Activated naive CD4-positive, alpha-beta T cell treated with anti-CD3 and anti-CD28 coated beads, Interleukin-2, amount 10 ng/mL, durations not matched to agents 7 days and 5 days (primary cell): ENCODE results near the gene TRIO.
A peak's percentile ranks its signal among the peaks of the same experiment; 100 is the strongest.
"Not testable (repeated sequence)": the region's sequence is repeated elsewhere in the genome, so short reads cannot be mapped to it uniquely, and the experiment has no call there.

ENCODE experiments used
- CTCF ChIA-PET: fragments of 350-600 bp; sonication (Branson Sonifier 250); formaldehyde crosslinking; loops from one replicate; lab custom pipeline; 2021; ENCODE audit warnings: antibody characterized with exemption; lab: Charles Lee
- DNase-seq: peaks from one replicate; pipeline ENCODE4 v3.0.0-alpha.2; 2020
- H3K27ac Mint-ChIP-seq: one replicate; pipeline ENCODE4 v1.8.0; 2021; ENCODE audit warnings: mild to moderate bottlenecking, moderate library complexity, mixed read lengths
- H3K27me3 Mint-ChIP-seq: one replicate; pipeline ENCODE4 v1.8.0; 2021; ENCODE audit warnings: mild to moderate bottlenecking, mixed read lengths
- H3K36me3 Mint-ChIP-seq: one replicate; pipeline ENCODE4 v1.8.0; 2021; ENCODE audit warnings: mixed read lengths
- H3K4me1 Mint-ChIP-seq: one replicate; pipeline ENCODE4 v1.8.0; 2021; ENCODE audit warnings: mixed read lengths
- H3K4me3 Mint-ChIP-seq: one replicate; pipeline ENCODE4 v1.8.0; 2021; ENCODE audit warnings: mild to moderate bottlenecking, moderate library complexity, mixed read lengths
- H3K9me3 Mint-ChIP-seq: one replicate; pipeline ENCODE4 v1.8.0; 2021; ENCODE audit warnings: mixed read lengths

TRIO gene

GRCh38 chr5:14142827-14143545, at the start of gene TRIO:
Gene TRIO (plus strand): TSS chr5:14143342. CDS start chr5:14143726, 384 bp downstream.
- Mint-ChIP-seq H3K9me3 (no peaks in the 10 kb centered on the region), H3K27me3 (peaks cover 79% of the 10 kb centered on the region), H3K36me3 (no peaks in the 10 kb centered on the region), H3K4me3 (peak within 1 kb of the TSS; percentile 80), H3K4me1 (peaks cover 13% of the 10 kb centered on the region), H3K27ac (no peak within 1 kb of the TSS)
- CTCF ChIA-PET = interaction anchor here (1.0 kb wide), 1 partner anchor 16 kb away, joined by 7 read pairs; no protein-coding TSS in a partner anchor
- peak; percentile 85 for DNase-seq

GRCh38 chr5:14097380-14097779, 45.8 kb upstream of the TRIO start:
- H3K4me1 Mint-ChIP-seq, CTCF ChIA-PET, H3K27me3 Mint-ChIP-seq, H3K9me3 Mint-ChIP-seq, H3K36me3 Mint-ChIP-seq, H3K27ac Mint-ChIP-seq, H3K4me3 Mint-ChIP-seq, DNase-seq: not testable (repeated sequence)

GRCh38 chr5:14097998-14098471, 45.1 kb upstream of the TRIO start:
- Mint-ChIP-seq H3K9me3 (peaks cover 2% of the 10 kb centered on the region), H3K27ac (no peak overlapping the region), H3K36me3 (no peaks in the 10 kb centered on the region), H3K27me3 (no peaks in the 10 kb centered on the region), H3K4me1 (no peaks in the 10 kb centered on the region), H3K4me3 (no peak overlapping the region)
- CTCF ChIA-PET = no interaction called here
- DNase-seq = no peak

- Mint-ChIP-seq H3K27ac (no peak overlapping the region), H3K27me3 (no peaks in the 10 kb centered on the region)
These were observed 42.9 kb upstream of the TRIO start for GRCh38 chr5:14100281-14100680.

GRCh38 chr5:14101922-14102321, 41.2 kb upstream of the TRIO start:
- H3K27me3 Mint-ChIP-seq = no peaks in the 10 kb centered on the region
- no peak overlapping the region for H3K4me3 Mint-ChIP-seq
- CTCF ChIA-PET = no interaction called here
- H3K4me1 Mint-ChIP-seq = no peaks in the 10 kb centered on the region
- H3K36me3 Mint-ChIP-seq = no peaks in the 10 kb centered on the region
- H3K27ac Mint-ChIP-seq = no peak overlapping the region
- peaks cover 2% of the 10 kb centered on the region for H3K9me3 Mint-ChIP-seq
- DNase-seq = no peak

More at GRCh38 chr5:14100281-14100680, 42.9 kb upstream of the TRIO start:
- CTCF ChIA-PET = no interaction called here
- DNase-seq = no peak
- Mint-ChIP-seq H3K4me3 (no peak overlapping the region), H3K4me1 (no peaks in the 10 kb centered on the region), H3K9me3 (peaks cover 2% of the 10 kb centered on the region), H3K36me3 (no peaks in the 10 kb centered on the region)

- H3K36me3 Mint-ChIP-seq = no peaks in the 10 kb centered on the region
- CTCF ChIA-PET = no interaction called here
- peaks cover 3% of the 10 kb centered on the region for H3K4me1 Mint-ChIP-seq
- no peak overlapping the region for H3K4me3 Mint-ChIP-seq
- peaks cover 2% of the 10 kb centered on the region for H3K9me3 Mint-ChIP-seq
- no peak overlapping the region for H3K27ac Mint-ChIP-seq
- H3K27me3 Mint-ChIP-seq = no peaks in the 10 kb centered on the region
- no peak for DNase-seq
These were observed 40.5 kb upstream of the TRIO start for GRCh38 chr5:14102666-14103065.

- Mint-ChIP-seq H3K27me3 (peaks cover 4% of the 10 kb centered on the region), H3K27ac (no peak overlapping the region), H3K4me1 (peaks cover 17% of the 10 kb centered on the region), H3K9me3 (peaks cover 2% of the 10 kb centered on the region), H3K4me3 (no peak overlapping the region), H3K36me3 (no peaks in the 10 kb centered on the region)
- no peak for DNase-seq
- CTCF ChIA-PET = no interaction called here
These were observed 37.3 kb upstream of the TRIO start for GRCh38 chr5:14105718-14106410.

GRCh38 chr5:14107536-14107935, 35.6 kb upstream of the TRIO start:
- CTCF ChIA-PET = interaction anchor here (2.1 to 2.4 kb wide), 2 partner anchors 12 to 163 kb away, joined by 4 to 16 read pairs; no protein-coding TSS in a partner anchor
- peaks cover 17% of the 10 kb centered on the region for H3K4me1 Mint-ChIP-seq
- no peak overlapping the region for H3K27ac Mint-ChIP-seq
- H3K27me3 Mint-ChIP-seq = peaks cover 4% of the 10 kb centered on the region
- no peak overlapping the region for H3K4me3 Mint-ChIP-seq
- no peak for DNase-seq
- peaks cover 2% of the 10 kb centered on the region for H3K9me3 Mint-ChIP-seq
- no peaks in the 10 kb centered on the region for H3K36me3 Mint-ChIP-seq

GRCh38 chr5:14108170-14108996, 34.8 kb upstream of the TRIO start:
- peaks cover 17% of the 10 kb centered on the region for H3K4me1 Mint-ChIP-seq
- H3K27me3 Mint-ChIP-seq = peaks cover 4% of the 10 kb centered on the region
- CTCF ChIA-PET = interaction anchor here (0.8 to 2.4 kb wide), 5 partner anchors 13 to 163 kb away, joined by 3 to 16 read pairs (median 3); no protein-coding TSS in a partner anchor
- H3K27ac Mint-ChIP-seq = no peak overlapping the region
- no peak overlapping the region for H3K4me3 Mint-ChIP-seq
- no peaks in the 10 kb centered on the region for H3K36me3 Mint-ChIP-seq
- no peaks in the 10 kb centered on the region for H3K9me3 Mint-ChIP-seq
- DNase-seq = peak; percentile 47

- Mint-ChIP-seq H3K27ac (no peak overlapping the region), H3K36me3 (no peaks in the 10 kb centered on the region), H3K27me3 (peaks cover 4% of the 10 kb centered on the region), H3K9me3 (no peaks in the 10 kb centered on the region), H3K4me1 (peaks cover 17% of the 10 kb centered on the region), H3K4me3 (no peak overlapping the region)
- no peak for DNase-seq
- CTCF ChIA-PET = interaction anchor here (0.8 to 2.4 kb wide), 5 partner anchors 13 to 162 kb away, joined by 3 to 16 read pairs (median 3); no protein-coding TSS in a partner anchor
These were observed 33.9 kb upstream of the TRIO start for GRCh38 chr5:14109041-14109747.

- no peaks in the 10 kb centered on the region for H3K36me3 Mint-ChIP-seq
- CTCF ChIA-PET = interaction anchor here (2.1 to 2.4 kb wide), 2 partner anchors 14 to 161 kb away, joined by 4 to 16 read pairs; no protein-coding TSS in a partner anchor
- H3K9me3 Mint-ChIP-seq = no peaks in the 10 kb centered on the region
These were observed 33.4 kb upstream of the TRIO start for GRCh38 chr5:14109771-14110170.

GRCh38 chr5:14110196-14110595, 32.9 kb upstream of the TRIO start:
- Mint-ChIP-seq H3K4me3 (no peak overlapping the region), H3K27ac (no peak overlapping the region), H3K4me1 (peaks cover 17% of the 10 kb centered on the region), H3K27me3 (peaks cover 4% of the 10 kb centered on the region), H3K36me3 (no peaks in the 10 kb centered on the region), H3K9me3 (no peaks in the 10 kb centered on the region)
- CTCF ChIA-PET = no interaction called here
- no peak for DNase-seq

More at GRCh38 chr5:14109771-14110170, 33.4 kb upstream of the TRIO start:
- no peak for DNase-seq
- H3K27me3 Mint-ChIP-seq = peaks cover 4% of the 10 kb centered on the region
- H3K4me3 Mint-ChIP-seq = no peak overlapping the region
- no peak overlapping the region for H3K27ac Mint-ChIP-seq
- peaks cover 17% of the 10 kb centered on the region for H3K4me1 Mint-ChIP-seq

GRCh38 chr5:14110680-14111079, 32.5 kb upstream of the TRIO start:
- Mint-ChIP-seq H3K27ac (no peak overlapping the region), H3K9me3 (no peaks in the 10 kb centered on the region), H3K36me3 (no peaks in the 10 kb centered on the region), H3K27me3 (peaks cover 4% of the 10 kb centered on the region), H3K4me1 (peaks cover 17% of the 10 kb centered on the region), H3K4me3 (no peak overlapping the region)
- CTCF ChIA-PET = no interaction called here
- no peak for DNase-seq
